SK-N-SH treated with all-trans-retinoic acid at 6 μM for 48 hours (cell line): ENCODE results near the gene RBM19.

ENCODE experiments used
- GLIS3 ChIP-seq: fragments of 250-450 bp; sonication (Bioruptor Pico); IDR thresholded peaks from 2 replicates; pipeline ENCODE4 v1.5.0; 2020; ENCODE audit warnings: mild to moderate bottlenecking, moderate library complexity
- PATZ1 ChIP-seq: fragments of 250-450 bp; sonication (Bioruptor Pico); IDR thresholded peaks from 2 replicates; pipeline ENCODE4 v1.8.0; 2020; ENCODE audit warnings: mild to moderate bottlenecking, moderate library complexity, borderline replicate concordance
- RARB ChIP-seq: fragments of 250-450 bp; sonication (Bioruptor Pico); IDR thresholded peaks from 2 replicates; pipeline ENCODE4 v1.8.0; 2021; ENCODE audit warnings: mild to moderate bottlenecking, moderate library complexity
- ZFP30 ChIP-seq: fragments of 450-650 bp; formaldehyde crosslinking; IDR thresholded peaks from 2 replicates; pipeline ENCODE4 v1.5.0; 2022; ENCODE audit warnings: mild to moderate bottlenecking, moderate library complexity

GRCh38 chr12:113840401-113841042 lies 125.6 kb downstream of the RBM19 start:
- no peak for TF ChIP-seq GLIS3 (CRISPR knock-in tag)
- no peak for TF ChIP-seq RARB
- TF ChIP-seq ZFP30: no peak
- no peak for TF ChIP-seq PATZ1 (CRISPR knock-in tag)
